B cell (primary cell): ENCODE data around the gene XYLT2. TPM values are rescaled to one million over a fixed set of nuclear protein-coding genes. Genes with fewer than 3 reads are reported as not detected.
A peak's percentile ranks its signal among the peaks of the same experiment; 100 is the strongest.

Source experiments
- ATAC-seq: fragments of 200-7000 bp; cut with Tn5 transposase; one replicate; pipeline ENCODE4 v1.10.0; 2021; ENCODE audit warnings: low read depth, mild to moderate bottlenecking, moderate number of reproducible peaks, moderate library complexity
- CTCF ChIA-PET: fragments of 350-600 bp; sonication (Branson Sonifier 250); formaldehyde crosslinking; loops from one replicate; lab custom pipeline; 2021; ENCODE audit warnings: antibody characterized with exemption, inconsistent platforms; lab: Charles Lee
- POLR2A ChIA-PET: fragments of 350-600 bp; sonication (Branson Sonifier 250); formaldehyde crosslinking; loops from one replicate; lab custom pipeline; 2021; ENCODE audit warnings: antibody characterized with exemption; lab: Charles Lee
- DNase-seq: peaks from one replicate; pipeline ENCODE4 v3.0.0; 2013
- H2AFZ ChIP-seq: 2 replicates; pipeline ENCODE4 v1.6.1; 2012; ENCODE audit warnings: mild to moderate bottlenecking, low read depth, low read length; ENCODE audit not compliant: insufficient read depth, poor library complexity, severe bottlenecking
- H3K27ac ChIP-seq, 2 donors: 1 replicate in 1 of 2; 2 replicates in 1 of 2; pipeline ENCODE4 v1.5.1; 2012 to 2013; ENCODE audit warnings: low read length in 2 of 2, mild to moderate bottlenecking in 2 of 2, moderate library complexity in 1 of 2
- H3K27me3 ChIP-seq, 4 experiments: fragments of 200-600 bp in 1 of 4; sonication (generic) in 1 of 4; replicated peaks in 1 of 4; 1 replicate in 2 of 4; 2 replicates in 2 of 4; pipeline versions ENCODE4 v1.6.1 to v1.7.0; 2013 to 2016; ENCODE audit warnings: low read length in 3 of 4, mild to moderate bottlenecking in 2 of 4, mixed read lengths in 1 of 4, moderate library complexity in 1 of 4; ENCODE audit not compliant: insufficient read depth in 4 of 4, control insufficient read depth in 3 of 4; ENCODE audit errors: control extremely low read depth in 1 of 4
- H3K36me3 ChIP-seq, 2 experiments: replicated peaks in 1 of 2; 1 replicate in 1 of 2; 2 replicates in 1 of 2; pipeline versions ENCODE4 v1.6.1 to v1.7.1; 2013; ENCODE audit warnings: low read length in 1 of 2; ENCODE audit not compliant: insufficient read depth in 2 of 2, control insufficient read depth in 1 of 2; ENCODE audit errors: control extremely low read depth in 1 of 2, extremely low read depth in 1 of 2
- H3K4me1 ChIP-seq, 2 donors: fragments of 200-600 bp in 1 of 2; sonication (generic) in 1 of 2; 1 replicate in 1 of 2; 2 replicates in 1 of 2; pipeline versions ENCODE4 v1.5.1 to v1.6.1; 2013 to 2017; ENCODE audit warnings: low read length in 2 of 2; ENCODE audit not compliant: control insufficient read depth in 2 of 2, insufficient read depth in 2 of 2
- H3K4me2 ChIP-seq: replicated peaks from 2 replicates; pipeline ENCODE3; 2012; ENCODE audit warnings: mild to moderate bottlenecking, low read depth, low read length; ENCODE audit not compliant: poor library complexity, severe bottlenecking
- H3K4me3 ChIP-seq, 5 experiments: fragments of 200-600 bp in 1 of 5; sonication (generic) in 1 of 5; 1 replicate in 3 of 5; 2 replicates in 2 of 5; pipeline versions ENCODE4 v1.5.1 to v1.7.0; 2011 to 2016; ENCODE audit warnings: low read length in 4 of 5, mild to moderate bottlenecking in 4 of 5, low read depth in 2 of 5, control low read depth in 1 of 5, moderate library complexity in 1 of 5; ENCODE audit not compliant: insufficient read depth in 1 of 5; ENCODE audit errors: control extremely low read depth in 1 of 5, extremely low read depth in 1 of 5
- H3K79me2 ChIP-seq: fragments of 200-600 bp; sonication (generic); one replicate; pipeline ENCODE4 v1.6.0; 2016; ENCODE audit warnings: low read length; ENCODE audit not compliant: control insufficient read depth, insufficient read depth
- H3K9ac ChIP-seq: fragments of 200-600 bp; sonication (generic); 2 replicates; pipeline ENCODE4 v1.6.1; 2017; ENCODE audit warnings: mild to moderate bottlenecking, low read length, moderate library complexity
- H3K9me3 ChIP-seq, 3 donors: one replicate each; pipeline versions ENCODE4 v1.6.1 to v1.7.1; 2013; ENCODE audit warnings: low read length in 2 of 3; ENCODE audit not compliant: control insufficient read depth in 2 of 3, insufficient read depth in 1 of 3; ENCODE audit errors: control extremely low read depth in 1 of 3
- H4K20me1 ChIP-seq: 2 replicates; pipeline ENCODE4 v1.6.0; 2012; ENCODE audit warnings: mild to moderate bottlenecking, low read length; ENCODE audit not compliant: insufficient read depth, control insufficient read depth, poor library complexity, severe bottlenecking
- H3K27ac Mint-ChIP-seq: one replicate; pipeline ENCODE4 v1.8.0; 2021; ENCODE audit warnings: mixed read lengths
- H3K27me3 Mint-ChIP-seq: one replicate; pipeline ENCODE4 v1.8.0; 2021; ENCODE audit warnings: mixed read lengths
- H3K4me1 Mint-ChIP-seq: one replicate; pipeline ENCODE4 v1.8.0; 2021; ENCODE audit warnings: mixed read lengths
- H3K4me3 Mint-ChIP-seq: one replicate; pipeline ENCODE4 v1.8.0; 2021; ENCODE audit warnings: mixed read lengths
- H3K9me3 Mint-ChIP-seq: one replicate; pipeline ENCODE4 v1.8.0; 2022; ENCODE audit warnings: mixed read lengths; ENCODE audit not compliant: insufficient read depth
- EZH2 ChIP-seq: IDR thresholded peaks from 2 replicates; pipeline ENCODE4 v1.6.1; 2012; ENCODE audit warnings: borderline replicate concordance, low read depth, mild to moderate bottlenecking, moderate library complexity, low read length; ENCODE audit not compliant: insufficient read depth, poor library complexity, severe bottlenecking
- WGBS: methylation state at CpG from one replicate; pipeline ENCODE4 v1.1.5; 2013; ENCODE audit warnings: missing lambda C conversion rate; ENCODE audit not compliant: insufficient coverage; 5-methylcytosine and 5-hydroxymethylcytosine counted together
- intact Hi-C: fragments of 100-400 bp; cut with micrococcal nuclease; formaldehyde crosslinking; loops from one replicate; pipeline ENCODE4 v1.10.0; 2022
- polyA plus RNA-seq: library from polyadenylated mRNA; depleted of rRNA; stranded (reverse); fragments of >200 nt; gene quantifications from 2 replicates; pipeline ENCODE4 v1.2.3, GENCODE V29; 2012
- total RNA-seq, 2 donors: library from RNA; stranded (reverse); fragments of 120-200 nt in 1 of 2; gene quantifications; 1 replicate in 1 of 2; 2 replicates in 1 of 2; pipeline versions ENCODE4 v1.2.3 to v1.2.4, GENCODE V29; 2013 to 2022
- TF ChIP-seq, protein P1 (sequence below): fragments of 200-600 bp; IDR thresholded peaks from one replicate; pipeline ENCODE4 v1.8.0; 2022; ENCODE audit warnings: antibody characterized with exemption, mild to moderate bottlenecking

XYLT2 gene
- total and polyA plus RNA-seq, 2 donors (not counting 1 experiment from before 2014, with no cell fraction given) = 21.5 to 29.9 TPM

DNA sequence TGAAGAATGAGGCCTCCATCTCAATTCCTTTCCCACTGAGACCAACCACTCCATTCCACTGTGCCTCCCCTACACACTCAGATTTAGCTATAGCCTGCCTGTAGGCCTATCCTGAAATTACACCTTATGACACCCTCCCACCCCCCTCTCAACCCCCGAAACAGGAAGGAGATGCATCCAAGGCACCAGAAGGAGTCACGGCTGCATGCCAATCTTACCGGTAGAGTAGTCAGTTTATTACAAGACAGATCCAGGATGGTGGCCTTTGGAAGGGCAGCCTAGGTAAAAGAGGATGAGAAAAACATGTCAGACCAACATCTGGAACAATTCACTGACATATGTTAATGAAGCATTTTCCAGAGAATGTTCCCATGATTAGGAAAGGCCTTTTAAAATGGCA is 48.8 kb downstream of the XYLT2 start:
- CTCF ChIA-PET = interaction anchor here (1.4 kb wide), 1 partner anchor 13 kb away, joined by 4 read pairs; no protein-coding TSS in a partner anchor
- peaks cover 17% of the 10 kb centered on the region for H4K20me1 ChIP-seq
- TF ChIP-seq, protein P1, sequence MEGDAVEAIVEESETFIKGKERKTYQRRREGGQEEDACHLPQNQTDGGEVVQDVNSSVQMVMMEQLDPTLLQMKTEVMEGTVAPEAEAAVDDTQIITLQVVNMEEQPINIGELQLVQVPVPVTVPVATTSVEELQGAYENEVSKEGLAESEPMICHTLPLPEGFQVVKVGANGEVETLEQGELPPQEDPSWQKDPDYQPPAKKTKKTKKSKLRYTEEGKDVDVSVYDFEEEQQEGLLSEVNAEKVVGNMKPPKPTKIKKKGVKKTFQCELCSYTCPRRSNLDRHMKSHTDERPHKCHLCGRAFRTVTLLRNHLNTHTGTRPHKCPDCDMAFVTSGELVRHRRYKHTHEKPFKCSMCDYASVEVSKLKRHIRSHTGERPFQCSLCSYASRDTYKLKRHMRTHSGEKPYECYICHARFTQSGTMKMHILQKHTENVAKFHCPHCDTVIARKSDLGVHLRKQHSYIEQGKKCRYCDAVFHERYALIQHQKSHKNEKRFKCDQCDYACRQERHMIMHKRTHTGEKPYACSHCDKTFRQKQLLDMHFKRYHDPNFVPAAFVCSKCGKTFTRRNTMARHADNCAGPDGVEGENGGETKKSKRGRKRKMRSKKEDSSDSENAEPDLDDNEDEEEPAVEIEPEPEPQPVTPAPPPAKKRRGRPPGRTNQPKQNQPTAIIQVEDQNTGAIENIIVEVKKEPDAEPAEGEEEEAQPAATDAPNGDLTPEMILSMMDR = no peak
- TF ChIP-seq EZH2 = no peak
- H3K79me2 ChIP-seq = peaks cover 40% of the 10 kb centered on the region
- no peak overlapping the region for H3K9ac ChIP-seq
- Mint-ChIP-seq H3K4me3 (peak overlapping the region; percentile 34), H3K27ac (no peak overlapping the region), H3K27me3 (no peaks in the 10 kb centered on the region), H3K9me3 (no peaks in the 10 kb centered on the region), H3K4me1 (peaks cover 43% of the 10 kb centered on the region)
- no peak overlapping the region for H3K4me2 ChIP-seq
- WGBS = 20% methylated on average over 1 of the region's 3 CpGs
- H2AFZ ChIP-seq = no peak overlapping the region
- ATAC-seq (no peak), DNase-seq (no peak)
- H3K4me1 ChIP-seq = peaks cover 27 to 33% of the 10 kb centered on the region in 2 donors
- peaks cover 20 to 51% of the 10 kb centered on the region in 2 experiments for H3K36me3 ChIP-seq
- no peaks in the 10 kb centered on the region for H3K9me3 ChIP-seq
- no peaks in the 10 kb centered on the region for H3K27me3 ChIP-seq
- POLR2A ChIA-PET = no interaction called here
- intact Hi-C loops = loop anchor here (5.0 kb wide), 1 partner anchor 1502 kb away; the partner anchor contains the start of gene ATP5MC1
- no peak overlapping the region for H3K4me3 ChIP-seq
- no peak overlapping the region for H3K27ac ChIP-seq

DNA sequence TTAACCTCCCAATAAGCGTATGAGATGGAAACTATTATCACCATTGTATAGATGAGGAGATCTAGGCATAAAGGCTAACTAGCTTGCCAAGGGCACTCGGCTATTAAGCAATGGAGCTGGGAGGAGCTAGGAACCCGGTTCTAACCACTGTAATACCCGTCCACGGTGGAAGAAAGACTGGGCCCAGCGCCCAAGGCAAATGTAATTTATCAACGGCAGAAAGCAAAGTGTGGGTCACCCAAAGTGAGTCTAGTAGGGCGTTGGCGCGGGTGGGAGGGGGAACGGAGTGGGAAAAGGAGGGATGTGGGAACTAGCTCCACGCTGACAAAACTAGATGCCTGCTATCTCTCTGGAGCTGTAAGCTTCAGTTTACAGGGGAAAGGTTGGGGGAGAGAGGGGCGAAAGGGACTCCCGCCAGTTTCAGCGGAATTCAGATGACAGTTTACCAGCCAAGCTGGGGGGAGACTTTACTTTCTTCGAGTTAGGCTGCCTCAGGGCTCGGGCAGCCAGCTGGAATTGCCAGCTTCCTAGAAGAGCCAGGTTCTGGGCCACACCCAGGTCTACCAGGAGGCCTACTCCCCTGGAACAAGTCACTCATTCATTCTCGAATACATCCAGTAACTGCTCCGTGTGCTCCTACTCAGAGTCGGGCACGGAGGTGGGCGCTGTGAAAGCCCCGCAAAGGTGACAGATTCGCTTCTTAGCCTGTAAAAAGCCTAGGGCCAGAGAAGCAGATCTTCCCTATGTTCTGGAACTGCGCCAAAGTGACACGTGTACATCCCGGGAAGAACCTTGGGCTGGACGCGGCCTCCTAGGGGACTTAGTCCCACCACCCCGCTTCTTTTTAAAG is 50.6 kb downstream of the XYLT2 start:
- 16% methylated on average over 26 of the region's 30 CpGs for WGBS
- H3K4me1 ChIP-seq = peaks cover 22 to 29% of the 10 kb centered on the region in 2 donors
- no peaks in the 10 kb centered on the region for H3K9me3 ChIP-seq

More for the DNA sequence above, 50.6 kb downstream of the XYLT2 start:
- TF ChIP-seq EZH2 = no peak
- TF ChIP-seq, protein P1 = no peak
- Histone ChIP-seq H4K20me1 (peaks cover 17% of the 10 kb centered on the region), H3K4me2 (peak overlapping the region; percentile 87), H3K27ac (peak overlapping the region; percentile 77 to 89), H3K36me3 (peaks cover 13 to 36% of the 10 kb centered on the region in 2 experiments), H3K4me3 (peak overlapping the region; percentile 62 to 95 (median 92)), H2AFZ (peak overlapping the region; percentile 82), H3K9ac (peak overlapping the region; percentile 95), H3K79me2 (peaks cover 40% of the 10 kb centered on the region), H3K27me3 (no peaks in the 10 kb centered on the region)
- peaks cover 33% of the 10 kb centered on the region for H3K4me1 Mint-ChIP-seq
- CTCF ChIA-PET = interaction anchor here (0.5 to 4.1 kb wide), 31 partner anchors 8 to 1139 kb away, joined by 3 to 45 read pairs (median 5); partner anchors contain the start of genes ACSF2, ANKRD40, CHAD and EME1
- POLR2A ChIA-PET = interaction anchor here (0.6 to 2.7 kb wide), 8 partner anchors 15 to 470 kb away, joined by 3 to 21 read pairs (median 4); partner anchors contain the start of genes ACSF2, EME1, MRPL27 and RSAD1
- ATAC-seq (no peak), DNase-seq (no peak)
- no peaks in the 10 kb centered on the region for H3K27me3 Mint-ChIP-seq
- intact Hi-C loops = loop anchor here (1.0 to 5.0 kb wide), 7 partner anchors 23 to 1504 kb away; partner anchors contain the start of genes ACSF2, ATP5MC1, EME1 and MRPL27
- H3K27ac Mint-ChIP-seq = peak overlapping the region; percentile 91
- H3K4me3 Mint-ChIP-seq = peak overlapping the region; percentile 89
- no peaks in the 10 kb centered on the region for H3K9me3 Mint-ChIP-seq
